GM12891 (cell line): Measurements from ENCODE around the gene BMP8B.
"Not testable (repeated sequence)": the region's sequence is repeated elsewhere in the genome, so short reads cannot be mapped to it uniquely, and the experiment has no call there.

Experiments used
- PAX5 ChIP-seq: IDR thresholded peaks from 2 replicates; pipeline ENCODE4 v1.6.1; 2011; ENCODE audit warnings: low read length, moderate library complexity, mild to moderate bottlenecking; ENCODE audit not compliant: insufficient read depth, severe bottlenecking
- POLR2A ChIP-seq: IDR thresholded peaks from 2 replicates; pipeline ENCODE4 v1.6.1; 2011; ENCODE audit warnings: low read depth, low read length, control low read depth
- POLR2AphosphoS5 ChIP-seq: IDR thresholded peaks from 2 replicates; pipeline ENCODE4 v1.6.1; 2011; ENCODE audit warnings: low read depth, low read length, control low read depth
- POU2F2 ChIP-seq: IDR thresholded peaks from 2 replicates; pipeline ENCODE4 v1.6.1; 2011; ENCODE audit warnings: low read depth, mild to moderate bottlenecking, control low read depth, low read length, moderate library complexity
- SPI1 ChIP-seq: IDR thresholded peaks from 2 replicates; pipeline ENCODE4 v1.6.1; 2011; ENCODE audit warnings: low read depth, low read length, control low read depth
- TAF1 ChIP-seq: IDR thresholded peaks from 2 replicates; pipeline ENCODE4 v1.6.1; 2011; ENCODE audit warnings: low read depth, low read length, control low read depth

- not testable (repeated sequence) for TF ChIP-seq POLR2A, POLR2AphosphoS5, SPI1, TAF1, POU2F2, PAX5
These were observed 19.2 kb downstream of the BMP8B start for GRCh38 chr1:39769502-39769901.
